Measurements from ENCODE around the gene ANKRD28.

ANKRD28 gene

DNA sequence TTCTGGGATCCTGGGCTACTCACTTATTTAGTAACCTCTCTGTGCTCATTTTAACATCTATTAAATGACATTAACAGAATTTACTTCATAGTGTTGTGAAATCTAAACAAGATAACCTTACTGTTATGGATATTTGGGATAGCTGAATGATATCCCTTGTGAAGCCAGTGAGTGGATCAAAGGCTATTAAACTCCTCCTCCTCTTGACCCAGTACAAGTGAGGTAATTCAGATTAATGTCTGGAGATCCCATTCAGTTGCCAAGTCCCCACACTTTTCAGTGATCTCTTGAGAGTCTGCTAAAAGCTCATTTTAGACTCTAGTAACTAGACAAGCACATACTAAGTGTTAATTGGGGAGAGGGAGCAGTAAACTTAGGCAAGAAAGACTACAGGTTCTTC is 2.5 kb upstream of the ANKRD28 start:
- DNase-seq (ENCODE audit: extremely low spot score) = no peak
- ChIA-PET CTCF (interaction anchor here (0.9 to 2.1 kb wide), 3 partner anchors 15 to 37 kb away, joined by 3 to 5 read pairs (median 3); no protein-coding TSS in a partner anchor), POLR2A (no interaction called here)
- TF ChIP-seq, protein P1, sequence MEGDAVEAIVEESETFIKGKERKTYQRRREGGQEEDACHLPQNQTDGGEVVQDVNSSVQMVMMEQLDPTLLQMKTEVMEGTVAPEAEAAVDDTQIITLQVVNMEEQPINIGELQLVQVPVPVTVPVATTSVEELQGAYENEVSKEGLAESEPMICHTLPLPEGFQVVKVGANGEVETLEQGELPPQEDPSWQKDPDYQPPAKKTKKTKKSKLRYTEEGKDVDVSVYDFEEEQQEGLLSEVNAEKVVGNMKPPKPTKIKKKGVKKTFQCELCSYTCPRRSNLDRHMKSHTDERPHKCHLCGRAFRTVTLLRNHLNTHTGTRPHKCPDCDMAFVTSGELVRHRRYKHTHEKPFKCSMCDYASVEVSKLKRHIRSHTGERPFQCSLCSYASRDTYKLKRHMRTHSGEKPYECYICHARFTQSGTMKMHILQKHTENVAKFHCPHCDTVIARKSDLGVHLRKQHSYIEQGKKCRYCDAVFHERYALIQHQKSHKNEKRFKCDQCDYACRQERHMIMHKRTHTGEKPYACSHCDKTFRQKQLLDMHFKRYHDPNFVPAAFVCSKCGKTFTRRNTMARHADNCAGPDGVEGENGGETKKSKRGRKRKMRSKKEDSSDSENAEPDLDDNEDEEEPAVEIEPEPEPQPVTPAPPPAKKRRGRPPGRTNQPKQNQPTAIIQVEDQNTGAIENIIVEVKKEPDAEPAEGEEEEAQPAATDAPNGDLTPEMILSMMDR (IDR thresholded peaks at IDR 0.05; ENCODE audit: control extremely low read depth, extremely low read depth, low read depth, missing control alignments) = no peak

DNA sequence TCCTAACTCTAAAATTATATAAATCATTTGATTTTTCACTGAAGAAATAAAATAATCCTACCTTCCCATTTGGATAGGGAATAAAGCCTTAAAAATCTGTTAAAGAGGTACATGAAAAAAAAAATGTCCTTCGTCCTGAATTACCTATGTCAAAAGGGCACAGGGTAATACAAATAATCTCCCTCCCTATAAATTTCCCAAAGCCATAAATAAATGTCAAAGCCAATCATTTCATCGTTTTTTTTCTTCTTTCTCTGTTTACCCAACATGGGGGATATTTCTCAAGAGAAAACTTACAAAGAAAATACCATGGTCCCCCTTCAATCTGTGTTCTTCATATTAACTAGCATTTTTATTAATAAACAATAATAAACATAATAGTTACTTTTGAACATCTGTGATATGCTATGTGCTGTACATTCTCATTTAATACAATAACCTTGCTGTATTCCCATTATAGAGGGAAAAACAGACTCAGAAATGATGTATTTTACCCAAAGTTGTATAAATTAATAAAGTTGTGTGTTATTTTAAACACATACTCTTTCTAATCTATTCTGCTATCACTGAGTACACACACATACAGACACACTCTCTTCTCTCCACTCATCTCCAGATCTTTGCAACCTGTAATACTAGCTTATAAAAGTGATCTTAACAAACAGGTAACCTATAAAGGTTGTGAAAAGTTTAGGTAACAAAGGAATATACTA is 910 bp upstream of the ANKRD28 start:
- TF ChIP-seq, protein P1 (IDR thresholded peaks at IDR 0.05; ENCODE audit: control extremely low read depth, extremely low read depth, low read depth, missing control alignments) = no peak
- no peak for DNase-seq (ENCODE audit: extremely low spot score)
- POLR2A ChIA-PET = no interaction called here
- CTCF ChIA-PET = interaction anchor here (1.0 to 1.8 kb wide), 3 partner anchors 9 to 151 kb away, joined by 3 to 12 read pairs (median 5); no protein-coding TSS in a partner anchor

DNA sequence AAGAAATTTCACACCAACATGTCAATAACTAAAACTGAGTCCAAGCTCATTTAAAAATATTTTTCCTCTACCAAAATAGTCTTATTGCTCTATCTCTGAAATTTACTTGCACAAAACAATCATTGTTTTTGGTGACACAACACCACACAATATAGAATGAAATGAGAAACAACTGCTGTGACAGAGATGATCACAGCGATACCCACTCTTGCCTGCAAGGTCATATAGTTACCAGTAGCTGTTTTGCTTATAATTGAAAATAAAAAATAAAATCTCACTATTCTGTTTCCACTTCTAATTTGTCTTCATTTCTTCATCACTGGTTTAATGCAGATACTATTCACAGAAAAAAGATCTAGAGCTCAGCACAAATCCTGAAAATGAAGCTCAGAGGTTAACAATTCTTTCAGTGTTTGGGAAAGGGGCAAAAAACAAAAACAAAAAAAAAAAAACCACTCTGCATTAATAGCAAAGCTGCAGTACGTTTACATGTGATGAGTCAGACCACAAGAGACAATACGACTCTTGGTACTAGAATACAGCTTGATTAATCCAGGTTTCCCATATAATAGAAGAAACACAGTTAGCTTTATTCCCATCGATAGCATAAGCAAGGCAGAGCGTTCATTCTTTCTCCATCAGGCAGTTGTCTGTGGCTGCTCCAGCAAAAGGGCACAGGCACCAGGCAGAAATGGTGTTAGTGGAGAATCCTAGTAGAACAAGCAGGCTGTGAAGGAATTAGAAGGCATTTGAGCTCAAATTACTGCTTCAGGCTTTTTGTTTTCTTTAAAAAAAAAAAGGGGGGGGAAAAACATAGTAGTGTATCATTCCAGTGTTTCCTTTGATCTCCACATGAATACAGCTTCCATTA is 773 bp downstream of the ANKRD28 start:
- CTCF ChIA-PET = interaction anchor here (0.9 to 1.8 kb wide), 7 partner anchors 9 to 166 kb away, joined by 3 to 12 read pairs (median 4); no protein-coding TSS in a partner anchor
- no peak for DNase-seq (ENCODE audit: extremely low spot score)
- TF ChIP-seq, protein P1 (IDR thresholded peaks at IDR 0.05; ENCODE audit: control extremely low read depth, extremely low read depth, low read depth, missing control alignments) = no peak
- POLR2A ChIA-PET = interaction anchor here (0.5 to 1.5 kb wide), 5 partner anchors 9 to 1132 kb away, joined by 3 to 9 read pairs (median 4); no protein-coding TSS in a partner anchor

DNA sequence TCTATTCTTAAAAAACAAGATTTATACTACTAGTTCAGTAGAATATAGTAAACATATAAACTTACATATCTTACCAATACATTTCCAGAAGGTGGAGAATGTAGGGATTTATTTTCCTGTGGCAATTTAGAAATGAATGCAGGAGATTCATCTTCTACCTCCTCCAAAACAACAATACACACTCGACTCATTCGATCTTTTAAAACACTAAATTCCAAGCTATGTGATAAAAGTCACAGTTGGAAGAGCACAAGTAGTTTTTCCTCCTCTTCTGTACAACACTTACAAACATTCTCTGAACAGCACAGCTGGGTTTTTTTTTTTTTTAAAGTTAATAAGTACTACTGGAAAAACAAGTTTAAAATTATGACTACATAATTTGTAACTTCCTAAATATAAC is 1.4 kb downstream of the ANKRD28 start:
- ChIA-PET POLR2A (interaction anchor here (0.5 to 1.5 kb wide), 5 partner anchors 9 to 1132 kb away, joined by 3 to 9 read pairs (median 4); no protein-coding TSS in a partner anchor), CTCF (interaction anchor here (0.9 to 1.4 kb wide), 3 partner anchors 15 to 166 kb away, joined by 4 read pairs; no protein-coding TSS in a partner anchor)
- DNase-seq (ENCODE audit: extremely low spot score) = no peak
- TF ChIP-seq, protein P1 (IDR thresholded peaks at IDR 0.05; ENCODE audit: control extremely low read depth, extremely low read depth, low read depth, missing control alignments) = no peak

DNA sequence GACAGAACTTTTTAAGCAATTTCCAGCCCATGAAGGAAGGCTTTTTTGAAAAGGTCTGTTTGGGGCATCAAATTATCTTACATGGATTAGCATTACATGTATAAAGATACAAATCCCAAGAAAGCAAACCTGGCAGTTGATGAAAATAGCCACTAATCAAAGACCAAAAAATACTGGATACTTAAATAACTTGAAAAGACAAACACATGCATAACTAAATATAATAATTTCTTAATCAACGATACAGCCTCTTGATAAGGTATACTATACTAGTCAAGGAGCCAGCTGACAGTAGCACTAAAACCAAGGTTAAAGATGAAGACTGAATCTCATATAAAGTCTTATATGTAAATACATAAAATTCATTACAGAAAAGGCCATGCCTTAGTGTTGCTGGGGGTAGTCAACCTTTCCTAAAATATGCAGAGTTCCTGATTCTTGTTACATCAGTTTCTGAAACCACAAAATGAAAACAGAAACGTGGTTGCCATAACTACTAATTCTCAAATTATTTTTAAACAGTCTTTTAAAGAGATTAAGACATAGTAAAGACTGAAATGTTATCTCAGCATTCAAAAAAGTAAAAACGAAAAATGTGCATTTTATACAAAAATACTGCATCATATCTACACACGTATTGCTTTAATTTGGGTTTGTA is 2.0 kb downstream of the ANKRD28 start:
- POLR2A ChIA-PET = interaction anchor here (0.6 kb wide), 1 partner anchor 590 kb away, joined by 4 read pairs; no protein-coding TSS in a partner anchor
- no peak for DNase-seq (ENCODE audit: extremely low spot score)
- TF ChIP-seq, protein P1 (IDR thresholded peaks at IDR 0.05; ENCODE audit: control extremely low read depth, extremely low read depth, low read depth, missing control alignments) = no peak
- CTCF ChIA-PET = interaction anchor here (1.4 kb wide), 1 partner anchor 27 kb away, joined by 4 read pairs; no protein-coding TSS in a partner anchor

All from GM10248 (cell line).